ENCODE data around the gene THBS3.

Gene THBS3

DNA sequence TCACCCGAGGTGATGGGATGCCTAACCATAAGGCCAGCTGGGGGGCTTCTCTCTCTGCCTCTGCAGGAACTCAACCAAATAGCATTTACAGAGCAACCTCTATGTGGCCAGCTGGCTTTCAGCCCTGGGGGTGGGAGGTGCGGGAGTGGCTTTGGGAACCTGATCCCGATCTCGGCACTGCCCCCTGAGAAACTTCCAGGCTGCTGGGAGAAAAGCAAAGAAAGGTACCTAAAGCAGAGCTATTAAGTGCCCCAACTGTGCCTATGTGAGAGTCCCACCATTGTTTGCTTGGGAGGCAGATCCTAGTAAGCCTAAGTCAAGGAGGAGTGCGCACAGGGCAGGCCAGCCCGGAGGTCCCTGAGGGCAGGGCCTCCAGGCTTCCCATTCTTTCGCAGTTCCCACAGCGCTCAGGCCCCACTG is 41.6 kb downstream of the THBS3 start:
- TF ChIP-seq NFIC (IDR thresholded peaks at IDR 0.05) (no peak), CREB1 (IDR thresholded peaks at IDR 0.05; ENCODE audit: low read depth) (no peak), EGR1 (IDR thresholded peaks at IDR 0.05) (no peak)
- TF ChIP-seq, protein P1, sequence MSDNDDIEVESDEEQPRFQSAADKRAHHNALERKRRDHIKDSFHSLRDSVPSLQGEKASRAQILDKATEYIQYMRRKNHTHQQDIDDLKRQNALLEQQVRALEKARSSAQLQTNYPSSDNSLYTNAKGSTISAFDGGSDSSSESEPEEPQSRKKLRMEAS (IDR thresholded peaks at IDR 0.05), result no peak

DNA sequence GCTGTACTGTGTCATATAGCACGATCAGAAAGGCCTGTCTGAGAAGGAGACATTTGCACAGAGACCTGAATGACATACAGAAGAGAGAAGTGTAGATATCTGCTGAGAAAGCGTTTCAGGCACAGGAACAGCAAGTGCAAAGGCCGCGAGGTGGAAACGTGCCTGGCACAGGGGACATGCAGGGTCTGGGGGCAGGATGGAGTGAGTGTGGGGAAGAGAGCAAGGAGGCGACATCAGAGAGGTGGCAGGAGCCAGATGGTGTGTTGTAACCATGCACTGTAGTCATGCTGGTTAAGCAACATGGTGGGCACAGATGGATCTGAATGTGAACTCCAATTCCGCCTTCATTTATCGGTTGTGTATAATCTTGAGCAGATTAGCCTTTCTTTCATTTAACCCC is 47.6 kb downstream of the THBS3 start:
- TF ChIP-seq TEAD4 (IDR thresholded peaks at IDR 0.05) (no peak), TCF12 (IDR thresholded peaks at IDR 0.05; ENCODE audit: low read depth) (no peak), CREB1 (IDR thresholded peaks at IDR 0.05; ENCODE audit: low read depth) (no peak)

DNA sequence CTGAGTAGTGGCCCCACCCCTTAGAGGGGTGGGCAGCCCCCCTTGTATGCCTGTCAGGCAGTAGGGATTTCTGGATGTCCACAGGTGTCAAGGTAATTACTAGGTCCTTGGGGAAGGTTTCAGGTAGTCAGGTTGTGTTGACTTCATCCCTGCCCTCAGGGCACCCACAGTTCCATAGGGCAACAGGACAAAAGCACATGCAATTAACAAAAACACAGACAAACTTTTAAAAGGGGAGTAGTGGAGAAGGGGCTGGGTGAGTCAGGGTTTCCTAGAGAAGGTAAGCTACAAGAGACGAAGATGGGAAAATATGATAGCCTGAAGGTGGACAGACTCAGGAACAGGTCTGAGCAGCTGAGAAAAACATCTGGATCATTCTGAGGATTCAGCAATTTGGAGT is 48.7 kb downstream of the THBS3 start:
- TF ChIP-seq RAD21 (IDR thresholded peaks at IDR 0.05; ENCODE audit: low read depth) (no peak), EGR1 (IDR thresholded peaks at IDR 0.05) (no peak), FOXM1 (IDR thresholded peaks at IDR 0.05; ENCODE audit: borderline replicate concordance, low read depth) (no peak), TCF12 (IDR thresholded peaks at IDR 0.05; ENCODE audit: low read depth) (no peak), YY1 (IDR thresholded peaks at IDR 0.05; ENCODE audit: low read depth) (no peak), TAF1 (IDR thresholded peaks at IDR 0.05; ENCODE audit: low read depth) (no peak), CREB1 (IDR thresholded peaks at IDR 0.05; ENCODE audit: low read depth) (no peak), NFIC (IDR thresholded peaks at IDR 0.05) (no peak), CEBPB (IDR thresholded peaks at IDR 0.05) (no peak), TEAD4 (IDR thresholded peaks at IDR 0.05) (no peak), ZBTB7A (IDR thresholded peaks at IDR 0.05; ENCODE audit: low read depth) (no peak), EP300 (IDR thresholded peaks at IDR 0.05; ENCODE audit: borderline replicate concordance) (no peak)
- TF ChIP-seq, protein P2, sequence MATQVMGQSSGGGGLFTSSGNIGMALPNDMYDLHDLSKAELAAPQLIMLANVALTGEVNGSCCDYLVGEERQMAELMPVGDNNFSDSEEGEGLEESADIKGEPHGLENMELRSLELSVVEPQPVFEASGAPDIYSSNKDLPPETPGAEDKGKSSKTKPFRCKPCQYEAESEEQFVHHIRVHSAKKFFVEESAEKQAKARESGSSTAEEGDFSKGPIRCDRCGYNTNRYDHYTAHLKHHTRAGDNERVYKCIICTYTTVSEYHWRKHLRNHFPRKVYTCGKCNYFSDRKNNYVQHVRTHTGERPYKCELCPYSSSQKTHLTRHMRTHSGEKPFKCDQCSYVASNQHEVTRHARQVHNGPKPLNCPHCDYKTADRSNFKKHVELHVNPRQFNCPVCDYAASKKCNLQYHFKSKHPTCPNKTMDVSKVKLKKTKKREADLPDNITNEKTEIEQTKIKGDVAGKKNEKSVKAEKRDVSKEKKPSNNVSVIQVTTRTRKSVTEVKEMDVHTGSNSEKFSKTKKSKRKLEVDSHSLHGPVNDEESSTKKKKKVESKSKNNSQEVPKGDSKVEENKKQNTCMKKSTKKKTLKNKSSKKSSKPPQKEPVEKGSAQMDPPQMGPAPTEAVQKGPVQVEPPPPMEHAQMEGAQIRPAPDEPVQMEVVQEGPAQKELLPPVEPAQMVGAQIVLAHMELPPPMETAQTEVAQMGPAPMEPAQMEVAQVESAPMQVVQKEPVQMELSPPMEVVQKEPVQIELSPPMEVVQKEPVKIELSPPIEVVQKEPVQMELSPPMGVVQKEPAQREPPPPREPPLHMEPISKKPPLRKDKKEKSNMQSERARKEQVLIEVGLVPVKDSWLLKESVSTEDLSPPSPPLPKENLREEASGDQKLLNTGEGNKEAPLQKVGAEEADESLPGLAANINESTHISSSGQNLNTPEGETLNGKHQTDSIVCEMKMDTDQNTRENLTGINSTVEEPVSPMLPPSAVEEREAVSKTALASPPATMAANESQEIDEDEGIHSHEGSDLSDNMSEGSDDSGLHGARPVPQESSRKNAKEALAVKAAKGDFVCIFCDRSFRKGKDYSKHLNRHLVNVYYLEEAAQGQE (IDR thresholded peaks at IDR 0.05; ENCODE audit: low read depth), result no peak
- TF ChIP-seq, protein P1 (IDR thresholded peaks at IDR 0.05), result no peak
- TF ChIP-seq, protein P3, sequence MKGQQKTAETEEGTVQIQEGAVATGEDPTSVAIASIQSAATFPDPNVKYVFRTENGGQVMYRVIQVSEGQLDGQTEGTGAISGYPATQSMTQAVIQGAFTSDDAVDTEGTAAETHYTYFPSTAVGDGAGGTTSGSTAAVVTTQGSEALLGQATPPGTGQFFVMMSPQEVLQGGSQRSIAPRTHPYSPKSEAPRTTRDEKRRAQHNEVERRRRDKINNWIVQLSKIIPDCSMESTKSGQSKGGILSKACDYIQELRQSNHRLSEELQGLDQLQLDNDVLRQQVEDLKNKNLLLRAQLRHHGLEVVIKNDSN (IDR thresholded peaks at IDR 0.05), result no peak
